HL-60 (cell line): ENCODE results near the gene CFAP65.

Source experiments
- DNase-seq, 2 experiments: peaks; one replicate each; pipeline ENCODE4 v3.0.0-alpha.2; 2010 to 2020; ENCODE audit warnings: low read depth in 1 of 2, low spot score in 1 of 2
- H3K27ac ChIP-seq: fragments of 250-450 bp; sonication (Bioruptor Pico); replicated peaks from 2 replicates; pipeline ENCODE4 v1.5.1; 2020; ENCODE audit warnings: mild to moderate bottlenecking, moderate library complexity
- H3K27me3 ChIP-seq: fragments of 250-450 bp; sonication (Bioruptor Pico); 2 replicates; pipeline ENCODE4 v1.5.1; 2021; ENCODE audit warnings: mild to moderate bottlenecking, moderate library complexity; ENCODE audit not compliant: insufficient read depth, poor library complexity, severe bottlenecking
- H3K4me3 ChIP-seq: replicated peaks from 2 replicates; pipeline ENCODE4 v1.5.1; 2011; ENCODE audit warnings: mild to moderate bottlenecking, control low read depth, low read length; ENCODE audit not compliant: insufficient read depth
- CTCF ChIP-seq: IDR thresholded peaks from one replicate; pipeline ENCODE4 v1.5.1; 2011; ENCODE audit warnings: low read length, control low read depth, inconsistent platforms; ENCODE audit not compliant: insufficient read depth
- GABPA ChIP-seq: IDR thresholded peaks from 2 replicates; pipeline ENCODE4 v1.6.1; 2012; ENCODE audit warnings: low read depth
- POLR2AphosphoS5 ChIP-seq: IDR thresholded peaks from 2 replicates; pipeline ENCODE4 v1.6.1; 2012; ENCODE audit warnings: low read depth
- REST ChIP-seq: IDR thresholded peaks from 2 replicates; pipeline ENCODE4 v1.6.1; 2012; ENCODE audit warnings: low read depth; ENCODE audit not compliant: insufficient replicate concordance
- SPI1 ChIP-seq: IDR thresholded peaks from 2 replicates; pipeline ENCODE4 v1.6.1; 2012; ENCODE audit warnings: low read depth, mild to moderate bottlenecking, borderline replicate concordance

CFAP65 gene

GRCh38 chr2:219025637-219026585 lies 15.4 kb downstream of the CFAP65 start:
- H3K4me3 ChIP-seq: no peak overlapping the region
- H3K27ac ChIP-seq: no peak overlapping the region
- no peak for TF ChIP-seq CTCF
- no peak for TF ChIP-seq POLR2AphosphoS5
- no peak for TF ChIP-seq SPI1
- TF ChIP-seq GABPA: no peak
- no peak for TF ChIP-seq REST
- H3K27me3 ChIP-seq: peaks cover 7% of the 10 kb centered on the region
- no peak for DNase-seq

GRCh38 chr2:219024059-219024458 lies 17.3 kb downstream of the CFAP65 start:
- TF ChIP-seq REST: no peak
- TF ChIP-seq SPI1: no peak
- TF ChIP-seq CTCF: no peak
- no peak for TF ChIP-seq POLR2AphosphoS5
- TF ChIP-seq GABPA: no peak
- Histone ChIP-seq H3K4me3 (no peak overlapping the region), H3K27ac (no peak overlapping the region), H3K27me3 (peaks cover 4% of the 10 kb centered on the region)
- no peak for DNase-seq

GRCh38 chr2:219023045-219023605 lies 18.2 kb downstream of the CFAP65 start:
- TF ChIP-seq SPI1: no peak
- no peak for TF ChIP-seq REST
- no peak for TF ChIP-seq GABPA
- no peak for TF ChIP-seq CTCF
- TF ChIP-seq POLR2AphosphoS5: no peak
- Histone ChIP-seq H3K27ac (no peak overlapping the region), H3K27me3 (peaks cover 4% of the 10 kb centered on the region), H3K4me3 (no peak overlapping the region)
- no peak for DNase-seq
